Measurements from ENCODE around the gene LRP1. TPM values are rescaled to one million over a fixed set of nuclear protein-coding genes. Genes with fewer than 3 reads are reported as not detected.

The LRP1 gene
- total and polyA plus RNA-seq, 2 of the 4 experiments (the other 2 are of a cell fraction) = 73.1 to 142 TPM

- intact Hi-C loops (cut with micrococcal nuclease) = loop anchor here (2.0 kb wide), 1 partner anchor 19 kb away; no protein-coding TSS in a partner anchor
- DNase-seq = no peak
- in situ Hi-C loops (cut with MboI; ENCODE audit: low sequenced_read_pairs) = no loop called here
These were observed 1.6 kb downstream of the LRP1 start for GRCh38 chr12:57129889-57130288.

More at GRCh38 chr12:57129889-57130288, 1.6 kb downstream of the LRP1 start:
- peaks cover 50% of the 10 kb centered on the region for H4K20me1 ChIP-seq (ENCODE audit: insufficient read depth, low read length)
- H2BK5ac ChIP-seq (ENCODE audit: low read depth, low read length, poor library complexity, severe bottlenecking) = peak overlapping the region; percentile 97
- peak overlapping the region; percentile 97 for H3K4ac ChIP-seq (ENCODE audit: low read depth, low read length)
- peaks cover 16% of the 10 kb centered on the region; the same call in 1 of the 2 replicates for H3K36me3 ChIP-seq (ENCODE audit: control insufficient read depth, insufficient read depth, low read length)
- peak overlapping the region; percentile 86 for H3K56ac ChIP-seq (ENCODE audit: extremely low read depth, insufficient read depth, low read length)
- dilution Hi-C loops (cut with HindIII; ENCODE audit: low sequenced_read_pairs, unreplicated experiment) = no loop called here
- BruUV-seq (replicated peaks) = no TSS peak
- H3K18ac ChIP-seq (ENCODE audit: low read depth, low read length) = peak overlapping the region; percentile 71
- peak overlapping the region; percentile 54 for H4K91ac ChIP-seq (ENCODE audit: insufficient read depth, low read depth, low read length)
- TF ChIP-seq CEBPB (IDR thresholded peaks at IDR 0.05; ENCODE audit: low read depth, low read length) (peak; percentile 82), RCOR1 (IDR thresholded peaks at IDR 0.05; ENCODE audit: insufficient replicate concordance, low read length) (no peak), CTCF (conservative IDR thresholded peaks at IDR 0.05; ENCODE audit: low read depth, low read length) (no peak)
- peaks cover 18% of the 10 kb centered on the region for H3K9me1 ChIP-seq (ENCODE audit: insufficient read depth, low read length)
- peak overlapping the region; percentile 90 for H3K4me3 ChIP-seq (ENCODE audit: insufficient read depth, low read depth, low read length)
- H3K79me1 ChIP-seq (ENCODE audit: low read depth in 1 of 2, low read length in 2 of 2) = peaks cover 19 to 53% of the 10 kb centered on the region in 2 experiments; a peak in 3 of 4 replicates
- peak overlapping the region; percentile 98 for H2AK9ac ChIP-seq (replicated peaks; ENCODE audit: low read depth, low read length, poor library complexity)
- POLR2A ChIA-PET (ENCODE audit: unreplicated experiment) = interaction anchor here (0.6 kb wide), 1 partner anchor 19 kb away, joined by 4 read pairs; no protein-coding TSS in a partner anchor
- H3K9me3 ChIP-seq (ENCODE audit: control insufficient read depth, insufficient read depth, low read length) = no peaks in the 10 kb centered on the region
- peak overlapping the region; percentile 99 for H3K9ac ChIP-seq (ENCODE audit: low read depth, low read length)
- no peak for ATAC-seq (ENCODE audit: low read depth)
- H3K23ac ChIP-seq (ENCODE audit: low read depth, low read length) = peak overlapping the region; percentile 71
- H2BK120ac ChIP-seq (ENCODE audit: low read depth, low read length) = peak overlapping the region; percentile 62; the same call in 1 of the 2 replicates
- no peaks in the 10 kb centered on the region for H3K27me3 ChIP-seq (ENCODE audit: control insufficient read depth, insufficient read depth, low read length)
- H3K14ac ChIP-seq (replicated peaks; ENCODE audit: low read depth, low read length) = peak overlapping the region; percentile 98
- H2AFZ ChIP-seq (replicated peaks; ENCODE audit: low read length, poor library complexity) = peak overlapping the region; percentile 69
- H2AK5ac ChIP-seq (ENCODE audit: low read depth, low read length) = peak overlapping the region; percentile 71
- peak overlapping the region; percentile 12; the same call in 1 of the 3 replicates for H2BK15ac ChIP-seq (ENCODE audit: low read depth, low read length)
- H3K27ac ChIP-seq (ENCODE audit: insufficient read depth, low read length) = peak overlapping the region; percentile 100
- CTCF ChIA-PET = no interaction called here
- H2BK20ac ChIP-seq (ENCODE audit: low read depth, low read length) = no peak overlapping the region
- H3K4me2 ChIP-seq (ENCODE audit: low read depth, low read length) = peak overlapping the region; percentile 96
- peak overlapping the region; percentile 65 for H4K5ac ChIP-seq (ENCODE audit: low read depth, low read length)
- H4K8ac ChIP-seq (ENCODE audit: low read depth in 2 of 2, low read length in 2 of 2) = peak overlapping the region in 1 of 2 experiments; percentile 80; a peak in 3 of 4 replicates
- H3K4me1 ChIP-seq (ENCODE audit: control insufficient read depth, insufficient read depth, low read length) = peaks cover 28% of the 10 kb centered on the region

Data from IMR-90 (cell line).